Measurements from ENCODE around the gene ADCY2. TPM values are rescaled to one million over a fixed set of nuclear protein-coding genes. Genes with fewer than 3 reads are reported as not detected.
"Not testable (repeated sequence)": the region's sequence is repeated elsewhere in the genome, so short reads cannot be mapped to it uniquely, and the experiment has no call there.

Gene ADCY2
- total RNA-seq, 1 donor from 2014 or later = 0.40 TPM

DNA sequence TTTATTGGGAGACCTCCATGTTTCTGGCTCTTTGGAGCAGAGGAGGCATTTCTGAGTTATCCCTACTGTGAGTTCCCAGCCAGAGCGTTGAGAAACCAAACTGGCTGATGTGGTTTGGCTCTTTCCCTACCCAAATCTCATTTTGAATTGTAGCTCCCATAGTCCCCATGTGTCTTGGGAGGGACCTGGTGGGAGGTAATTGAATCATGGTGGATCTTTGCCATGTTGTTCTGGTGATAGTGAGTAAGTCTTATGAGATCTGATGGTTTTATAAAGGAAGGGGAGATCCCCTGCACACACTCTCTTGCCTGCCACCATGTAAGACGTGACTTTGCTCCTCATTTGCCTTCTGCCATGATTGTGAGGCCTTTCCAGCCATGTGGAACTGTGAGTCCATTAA, 27.3 kb downstream of the ADCY2 start:
- intact Hi-C loops (cut with DNase I); DNase-seq; ATAC-seq (ENCODE audit: poor library complexity): not testable (repeated sequence)

DNA sequence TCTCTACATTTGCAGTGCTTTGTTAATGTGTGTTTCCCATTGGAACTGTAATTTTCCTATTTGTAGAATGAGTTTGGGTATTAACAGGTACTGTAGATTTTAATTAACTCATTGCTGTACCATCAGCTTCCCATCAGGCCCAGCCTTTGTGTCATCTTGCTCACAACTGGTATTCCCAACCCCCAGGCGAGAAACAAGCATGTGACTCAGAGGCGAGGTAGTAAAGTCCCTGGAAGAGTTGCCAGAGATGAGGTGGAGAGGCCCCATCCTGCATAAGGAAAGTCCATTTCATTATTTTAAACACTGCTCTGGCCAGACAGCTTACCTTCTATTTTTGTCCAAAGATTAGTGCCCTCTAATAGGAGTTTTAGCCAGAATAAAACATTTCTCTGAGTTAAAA, 29.9 kb downstream of the ADCY2 start:
- DNase-seq = no peak
- intact Hi-C loops (cut with DNase I) = no loop called here
- no peak for ATAC-seq (ENCODE audit: poor library complexity)

DNA sequence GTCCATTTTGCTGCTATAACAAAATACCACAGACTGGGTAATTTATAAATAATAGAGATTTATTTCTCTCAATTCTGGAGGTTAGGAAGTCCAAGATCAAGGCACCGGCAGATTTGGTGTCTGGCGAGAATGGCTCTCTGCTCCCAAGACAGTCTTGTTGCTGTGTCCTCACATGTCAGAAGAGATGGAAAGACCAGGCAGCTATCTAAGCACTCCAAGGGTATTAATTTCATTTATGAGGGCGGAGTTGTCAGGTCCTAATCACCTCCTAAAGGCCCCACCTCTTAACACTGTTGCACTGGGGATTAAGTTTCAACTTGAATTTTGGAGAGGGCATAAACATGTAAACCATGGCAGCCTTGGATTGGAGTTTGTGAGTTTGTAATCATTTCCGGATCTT, 30.3 kb downstream of the ADCY2 start:
- ATAC-seq (ENCODE audit: poor library complexity) = no peak
- intact Hi-C loops (cut with DNase I) = no loop called here
- DNase-seq = no peak

DNA sequence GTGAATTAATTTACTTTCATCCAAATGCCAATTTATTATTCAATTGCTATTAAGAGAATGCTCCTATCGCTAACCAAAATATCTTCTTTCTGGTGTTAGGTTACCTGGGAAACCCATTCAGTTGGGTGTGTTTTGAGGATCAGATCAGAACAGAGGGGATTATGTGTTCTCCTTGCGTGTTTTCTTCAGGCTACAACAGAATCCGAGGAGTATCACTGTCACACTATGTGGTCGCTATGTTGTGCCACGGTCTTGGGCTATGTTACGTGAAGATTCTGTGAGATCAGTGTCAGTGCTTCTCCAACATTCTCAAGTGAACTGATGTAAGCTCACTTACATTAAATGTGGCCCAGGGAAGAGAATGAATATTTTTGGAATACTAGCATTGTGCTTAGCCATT, 39.0 kb downstream of the ADCY2 start:
- no peak for DNase-seq
- intact Hi-C loops (cut with DNase I) = no loop called here
- no peak for ATAC-seq (ENCODE audit: poor library complexity)

DNA sequence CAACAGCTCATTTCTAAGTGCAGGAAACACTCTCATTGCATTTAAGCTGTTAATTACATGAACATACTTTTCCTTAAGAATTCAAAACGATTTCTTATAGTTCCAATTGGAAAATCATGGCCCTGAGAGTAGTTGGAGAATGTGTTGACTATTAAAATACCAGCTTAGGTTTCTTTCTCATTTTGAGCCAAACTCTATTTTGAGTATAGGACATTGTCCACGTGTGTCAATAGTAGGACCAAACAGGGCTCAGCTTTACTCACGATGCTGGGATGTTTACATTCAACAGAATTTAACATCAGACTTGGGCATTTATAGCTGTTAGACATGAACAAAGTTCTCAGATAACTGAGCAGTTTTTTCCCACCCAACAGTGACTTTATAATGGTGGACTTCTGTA, 39.6 kb downstream of the ADCY2 start:
- DNase-seq = no peak
- ATAC-seq (ENCODE audit: poor library complexity) = no peak
- intact Hi-C loops (cut with DNase I) = no loop called here

DNA sequence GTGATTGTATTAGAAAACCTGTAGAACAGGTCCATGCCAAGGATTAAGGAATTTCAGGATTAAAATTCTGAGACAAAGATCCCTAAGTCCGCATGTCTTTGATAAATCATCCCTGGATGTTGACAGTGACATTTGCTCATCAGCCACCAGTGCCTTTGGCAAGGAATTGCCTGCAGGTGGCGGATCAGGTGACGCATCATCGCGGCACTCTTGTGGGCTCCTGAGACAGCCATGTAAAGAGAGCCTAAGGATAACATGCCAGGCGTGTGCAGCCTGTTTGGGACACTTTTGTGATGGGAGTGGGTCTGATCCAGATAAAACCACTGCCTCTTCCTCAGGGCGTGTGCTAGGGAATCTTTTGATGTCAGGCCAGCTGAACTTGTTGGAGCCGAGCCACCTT, 40.6 kb downstream of the ADCY2 start:
- DNase-seq (no peak), ATAC-seq (ENCODE audit: poor library complexity) (no peak)
- intact Hi-C loops (cut with DNase I) = no loop called here

DNA sequence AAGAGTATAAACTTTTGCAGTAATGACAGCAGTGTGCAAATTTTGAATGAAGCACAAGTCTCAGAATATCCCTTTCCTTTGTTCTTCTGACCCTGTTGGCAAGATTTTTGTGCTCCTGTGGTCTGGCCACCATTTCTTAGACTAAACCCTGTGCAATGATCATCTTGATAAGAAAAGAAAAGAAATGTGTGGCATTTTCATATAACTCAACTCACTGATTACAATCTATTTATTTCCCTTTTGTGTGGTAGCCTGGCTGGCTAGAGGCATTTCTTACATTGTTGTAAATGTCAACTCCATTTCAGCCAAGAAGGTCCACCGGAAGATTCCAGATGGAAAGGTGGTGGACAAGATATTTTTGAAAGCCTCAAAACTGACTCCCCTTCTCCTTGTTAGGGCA, 41.9 kb downstream of the ADCY2 start:
- intact Hi-C loops (cut with DNase I) = no loop called here
- no peak for DNase-seq
- no peak for ATAC-seq (ENCODE audit: poor library complexity)

DNA sequence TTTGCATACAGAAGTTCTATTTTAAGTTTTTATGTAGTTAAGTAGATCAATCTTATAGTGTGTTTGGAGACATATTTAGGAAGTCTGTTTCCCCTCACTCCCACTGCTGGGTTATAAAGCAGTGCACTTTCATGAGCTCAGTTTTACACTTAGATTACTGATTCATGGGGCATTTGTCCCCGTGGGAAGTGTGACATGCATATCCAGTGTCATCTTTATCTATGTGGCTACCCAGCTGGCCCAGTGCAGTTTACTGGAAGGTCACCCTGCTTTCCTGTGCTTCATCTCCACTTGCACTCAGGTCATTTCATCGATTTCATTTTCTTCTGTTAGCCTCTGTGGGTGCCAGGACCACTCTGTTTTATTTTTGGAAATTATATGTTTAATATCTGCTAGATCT, 49.1 kb downstream of the ADCY2 start:
- intact Hi-C loops (cut with DNase I) = no loop called here
- DNase-seq (no peak), ATAC-seq (ENCODE audit: poor library complexity) (no peak)

DNA sequence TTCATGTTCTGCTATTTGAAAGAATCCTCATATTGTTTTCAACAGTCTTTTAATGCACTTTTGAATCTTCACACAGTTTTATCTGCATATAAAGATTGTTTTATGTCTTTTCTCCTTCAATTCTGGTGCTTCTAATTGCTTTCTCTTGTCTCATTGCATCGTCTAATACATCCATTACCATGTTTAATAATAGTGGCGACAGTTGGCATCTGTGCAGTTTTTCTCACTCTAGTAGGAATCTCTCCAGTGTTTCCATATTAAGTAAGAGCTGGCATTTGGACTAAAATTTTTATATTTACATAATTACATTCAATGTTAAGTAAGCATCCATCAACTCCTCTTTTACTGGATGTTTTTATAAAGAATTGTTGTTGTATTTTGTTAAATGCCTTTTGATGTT, 49.9 kb downstream of the ADCY2 start:
- intact Hi-C loops (cut with DNase I) = no loop called here
- ATAC-seq (ENCODE audit: poor library complexity) = no peak
- DNase-seq = no peak

DNA sequence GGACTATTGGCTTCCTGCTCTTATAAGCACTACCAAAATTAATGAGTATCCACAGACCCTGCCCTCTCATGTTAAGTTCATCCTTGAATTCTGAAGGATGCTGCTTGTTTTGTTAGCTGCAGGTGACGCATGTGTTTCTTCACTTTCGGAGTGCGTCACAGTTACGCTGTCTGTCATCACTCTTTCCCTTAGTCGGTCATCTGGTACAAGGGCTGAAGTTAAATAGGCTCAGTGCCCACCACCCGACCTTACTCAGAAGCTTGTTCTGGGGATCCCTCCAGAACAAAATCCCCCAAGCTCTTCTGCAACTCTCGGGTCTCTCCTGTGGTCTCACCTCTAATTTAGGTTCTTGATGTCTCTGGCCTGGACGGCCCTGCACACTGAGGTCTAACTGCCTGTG, 51.0 kb downstream of the ADCY2 start:
- intact Hi-C loops (cut with DNase I) = no loop called here
- ATAC-seq (ENCODE audit: poor library complexity) (no peak), DNase-seq (no peak)

DNA sequence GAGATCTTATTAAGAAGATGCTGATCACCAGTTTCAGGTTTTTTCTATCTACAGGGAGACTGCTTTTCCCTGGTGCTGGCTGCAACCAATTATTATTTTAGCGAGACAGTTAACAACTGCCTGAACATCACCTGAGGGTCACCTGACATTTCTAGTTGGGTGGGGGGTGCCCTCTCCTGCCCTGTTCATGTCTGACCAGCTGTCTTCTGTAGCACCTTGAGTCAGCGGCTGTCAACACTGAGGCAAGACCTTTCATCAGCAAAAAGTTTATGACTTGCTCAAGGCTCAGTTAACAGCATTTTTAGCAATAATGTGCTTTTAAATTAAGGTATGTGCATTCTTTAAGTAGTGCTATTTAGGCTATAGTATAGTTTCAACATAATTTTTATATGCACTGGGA, 58.0 kb downstream of the ADCY2 start:
- ATAC-seq (ENCODE audit: poor library complexity) (no peak), DNase-seq (no peak)
- intact Hi-C loops (cut with DNase I) = no loop called here

DNA sequence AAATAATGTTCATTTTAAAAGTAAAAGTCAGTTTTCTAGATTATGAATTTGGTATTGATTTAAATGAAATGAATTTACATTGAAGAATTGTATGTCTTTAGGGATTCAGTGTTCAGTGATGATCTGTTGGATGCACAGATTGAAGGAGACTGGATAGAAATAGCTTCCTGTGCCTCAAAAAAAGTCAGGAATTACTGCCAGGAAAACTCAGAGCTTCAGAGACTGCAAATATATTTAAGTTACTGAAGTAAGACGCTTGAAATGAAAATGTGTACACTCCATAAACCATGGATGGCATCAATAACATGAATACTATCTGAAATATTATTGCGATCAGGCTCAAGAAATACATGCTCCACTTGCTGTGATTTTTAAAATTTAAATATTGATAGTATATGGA, 60.3 kb downstream of the ADCY2 start:
- DNase-seq (no peak), ATAC-seq (ENCODE audit: poor library complexity) (no peak)
- intact Hi-C loops (cut with DNase I) = no loop called here

DNA sequence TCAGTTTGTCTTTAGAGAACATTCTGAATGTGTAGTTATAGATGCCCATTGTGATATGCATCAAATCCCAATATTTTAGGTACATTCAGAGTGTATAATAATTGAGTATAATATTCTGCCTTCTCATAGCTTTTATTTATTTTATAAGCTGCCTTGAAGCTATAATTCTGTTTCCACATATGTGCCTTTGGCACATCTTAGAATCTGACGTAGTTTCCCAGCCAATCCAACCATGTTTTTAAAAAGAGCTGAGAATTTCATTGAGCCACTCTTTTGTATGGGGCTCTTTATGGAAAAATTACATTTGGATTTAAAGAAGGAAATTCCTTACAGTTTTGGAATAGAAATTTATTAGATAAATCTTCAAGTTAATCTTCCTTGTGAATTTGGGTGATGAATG, 65.4 kb downstream of the ADCY2 start:
- intact Hi-C loops (cut with DNase I) = no loop called here
- ATAC-seq (ENCODE audit: poor library complexity) = no peak
- no peak for DNase-seq

DNA sequence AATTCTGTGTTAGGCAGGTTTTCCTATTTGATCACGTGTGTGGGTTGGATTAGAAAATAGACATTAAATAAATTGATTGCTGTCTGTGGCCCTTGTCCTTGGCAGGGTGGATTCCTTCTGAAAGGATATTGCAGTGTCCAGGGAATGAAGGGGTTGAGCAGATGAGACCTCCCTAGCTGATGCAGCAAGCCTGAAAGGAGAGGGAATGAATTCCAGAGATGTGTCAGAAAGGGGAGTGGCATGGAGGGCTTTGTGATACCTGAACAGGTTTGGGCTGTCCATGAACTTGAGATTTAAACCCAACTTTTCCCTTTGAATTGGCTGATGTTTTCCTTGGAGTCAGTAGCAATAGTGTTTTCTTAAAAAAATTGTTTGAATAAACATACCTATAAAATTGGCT, 66.8 kb downstream of the ADCY2 start:
- DNase-seq = no peak
- ATAC-seq (ENCODE audit: poor library complexity) = no peak
- intact Hi-C loops (cut with DNase I) = no loop called here

DNA sequence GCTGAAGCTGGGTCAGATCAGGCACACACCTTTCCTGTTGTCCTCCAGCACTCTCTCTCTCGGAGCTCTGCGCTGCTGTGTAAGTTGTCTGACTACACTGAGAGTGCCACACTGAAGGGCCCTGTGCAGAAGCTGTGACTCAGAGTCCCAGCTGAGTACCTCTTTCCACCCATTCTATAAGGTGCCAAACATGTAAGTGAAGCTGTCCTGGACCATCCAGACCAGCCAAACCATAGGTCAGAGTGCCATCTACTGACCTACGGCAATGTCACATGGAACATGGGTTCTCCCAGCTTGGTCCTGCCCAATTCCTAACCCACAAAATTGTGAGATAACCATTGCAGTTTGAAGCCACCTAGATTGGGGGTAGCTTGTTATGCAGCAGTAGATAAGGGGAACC, 68.2 kb downstream of the ADCY2 start:
- ATAC-seq (ENCODE audit: poor library complexity) (no peak), DNase-seq (no peak)
- intact Hi-C loops (cut with DNase I) = no loop called here

DNA sequence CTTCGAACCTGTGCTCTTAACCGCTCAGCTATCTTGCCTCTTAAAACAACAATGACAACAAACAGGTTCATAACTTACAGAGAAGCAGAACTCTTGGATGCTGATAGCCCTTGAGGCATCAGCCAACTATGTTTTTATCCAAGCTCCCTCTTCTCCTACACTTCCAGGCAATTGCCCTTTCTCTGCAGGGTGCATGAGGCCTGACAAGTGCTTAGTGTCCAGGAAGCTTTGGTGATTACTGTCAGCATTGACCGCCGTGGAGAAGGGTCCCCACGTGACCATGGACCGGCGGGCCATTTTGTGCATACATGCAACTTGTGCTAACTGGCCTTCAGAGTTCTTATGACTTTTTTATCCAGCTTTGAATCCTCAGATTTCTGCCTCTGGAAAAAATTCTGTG, 71.2 kb downstream of the ADCY2 start:
- no peak for DNase-seq
- intact Hi-C loops (cut with DNase I) = no loop called here
- ATAC-seq (ENCODE audit: poor library complexity) = no peak

DNA sequence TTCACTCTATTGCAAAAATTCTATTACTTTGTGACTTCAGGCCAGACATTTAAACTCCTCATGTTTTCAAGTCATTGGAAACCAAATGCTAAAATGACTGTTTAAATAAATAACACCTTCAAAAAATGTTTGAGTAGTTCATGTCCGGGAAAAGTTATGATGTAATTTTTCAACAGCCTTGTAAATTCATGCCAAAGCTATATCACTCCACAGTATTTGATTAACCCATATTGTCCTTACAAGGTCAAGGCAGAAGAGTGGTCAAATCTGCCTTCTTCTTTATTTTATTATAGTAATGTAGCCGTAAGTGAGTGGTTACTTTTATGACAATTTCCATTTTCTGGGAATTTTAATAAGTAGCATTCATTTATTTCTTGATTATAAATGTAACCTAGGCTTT, 72.8 kb downstream of the ADCY2 start:
- intact Hi-C loops (cut with DNase I) = no loop called here
- DNase-seq (no peak), ATAC-seq (ENCODE audit: poor library complexity) (no peak)

DNA sequence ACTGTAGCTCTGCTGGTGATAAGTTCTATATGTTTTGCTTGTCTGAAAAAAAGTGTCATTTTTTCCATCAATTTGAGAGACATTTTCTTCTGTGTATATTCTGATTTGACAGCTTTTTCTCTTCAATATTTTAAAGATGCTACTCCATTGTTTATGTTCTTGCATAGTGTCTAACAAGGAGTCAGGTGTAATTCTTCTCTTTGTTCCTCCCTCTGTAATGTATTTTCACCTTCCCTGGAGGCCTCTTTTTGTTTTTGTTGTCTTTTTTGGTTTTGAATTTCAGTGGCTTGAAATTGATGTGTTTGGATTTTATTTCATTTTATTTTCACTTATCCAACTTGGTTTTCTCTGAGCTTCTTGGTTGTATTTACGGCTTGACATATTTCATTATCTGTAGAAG, 75.8 kb downstream of the ADCY2 start:
- intact Hi-C loops (cut with DNase I) = no loop called here
- ATAC-seq (ENCODE audit: poor library complexity) (no peak), DNase-seq (no peak)

DNA sequence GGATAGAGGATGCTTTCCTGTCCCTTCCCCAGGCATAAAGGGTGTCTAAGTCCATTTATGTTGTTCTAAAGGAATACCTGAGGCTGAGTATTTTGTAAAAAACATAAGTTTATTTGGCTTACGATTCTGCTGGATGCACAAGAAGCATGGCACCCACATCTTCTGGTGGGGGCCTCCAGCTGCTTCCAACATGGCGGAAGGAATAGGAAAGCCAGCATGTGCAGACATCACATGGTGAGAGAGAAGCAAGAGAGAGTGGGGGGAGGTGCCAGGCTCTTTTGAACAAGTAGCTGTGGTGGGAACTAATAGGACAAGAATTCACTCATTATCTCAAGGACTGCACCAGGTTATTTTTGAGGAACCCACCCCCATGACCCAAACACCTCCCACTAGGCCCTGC, 77.2 kb downstream of the ADCY2 start:
- intact Hi-C loops (cut with DNase I) = no loop called here
- DNase-seq (no peak), ATAC-seq (ENCODE audit: poor library complexity) (no peak)

DNA sequence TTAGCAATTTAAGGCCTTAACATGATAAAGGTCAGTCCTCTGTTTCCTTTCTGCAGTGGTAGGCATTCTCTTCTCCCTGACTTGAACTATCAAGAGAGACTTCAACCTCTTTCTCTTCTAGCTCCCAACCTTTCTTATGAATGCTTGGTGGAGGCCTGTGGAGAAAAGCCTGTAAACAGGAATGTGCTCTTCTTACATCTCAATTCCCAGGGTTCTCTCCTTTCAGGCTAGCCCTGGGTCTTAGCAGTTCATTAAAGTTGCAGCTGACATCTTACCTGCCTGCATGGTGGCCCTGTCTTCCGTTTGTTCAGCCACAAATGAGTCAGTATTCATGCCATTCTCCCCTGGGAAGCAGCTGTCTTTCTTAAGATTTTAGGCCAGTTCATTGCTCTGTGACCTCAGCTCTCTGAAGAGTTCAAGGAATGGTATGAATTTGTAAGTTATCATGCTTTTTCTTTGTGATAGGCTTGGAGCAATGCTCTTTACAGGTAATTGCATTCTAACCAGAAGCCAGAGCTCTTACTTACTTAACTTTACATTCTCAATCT, 77.8 kb downstream of the ADCY2 start:
- intact Hi-C loops (cut with DNase I) = no loop called here
- DNase-seq (no peak), ATAC-seq (ENCODE audit: poor library complexity) (no peak)

DNA sequence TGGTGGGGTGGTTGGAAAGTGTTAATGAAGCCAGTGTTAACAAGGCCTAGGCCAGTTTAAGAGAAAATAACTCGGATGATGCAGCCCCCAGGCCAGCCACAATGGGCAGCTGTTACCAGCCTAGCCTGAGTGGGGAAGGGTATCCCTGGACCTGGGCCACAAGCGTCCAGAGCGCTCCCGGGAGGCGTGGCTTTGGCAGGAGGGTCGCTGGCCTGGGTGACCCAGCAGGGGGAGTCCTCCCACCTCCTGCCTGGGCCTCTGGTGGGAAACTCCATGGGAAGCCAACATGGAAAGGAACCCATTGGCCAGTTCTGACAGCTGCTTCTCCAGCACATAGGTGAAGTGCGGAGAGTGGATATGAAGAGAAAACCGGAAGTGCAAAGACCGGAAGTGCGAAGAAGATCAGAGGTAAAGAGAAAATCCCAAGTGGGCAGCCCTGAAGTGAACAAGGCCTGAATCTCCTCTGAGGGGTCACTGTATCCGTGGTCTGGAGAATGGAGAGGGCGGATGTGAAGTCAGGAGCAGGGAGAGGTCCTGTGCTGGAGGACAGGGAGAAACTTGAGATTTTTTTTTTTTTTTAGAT, 79.0 kb downstream of the ADCY2 start:
- intact Hi-C loops (cut with DNase I) = no loop called here
- no peak for DNase-seq
- ATAC-seq (ENCODE audit: poor library complexity) = no peak
